Esophagus squamous epithelium (tissue), 4 donors: ENCODE data around the gene YIPF4.

Source experiments
- CTCF ChIP-seq, 6 experiments: fragments of 450-650 bp in 4 of 6; fragments of 200-600 bp in 2 of 6; sonication (generic) in 2 of 6; IDR thresholded peaks; one replicate each; pipeline ENCODE4 v1.5.1; 2016 to 2019; ENCODE audit warnings: antibody characterized with exemption in 6 of 6, mild to moderate bottlenecking in 4 of 6, moderate library complexity in 4 of 6
- POLR2A ChIP-seq, 4 donors: fragments of 450-650 bp; IDR thresholded peaks; one replicate each; pipeline ENCODE4 v1.6.1; 2017; ENCODE audit warnings: antibody characterized with exemption in 4 of 4, mild to moderate bottlenecking in 4 of 4, moderate library complexity in 3 of 4

DNA sequence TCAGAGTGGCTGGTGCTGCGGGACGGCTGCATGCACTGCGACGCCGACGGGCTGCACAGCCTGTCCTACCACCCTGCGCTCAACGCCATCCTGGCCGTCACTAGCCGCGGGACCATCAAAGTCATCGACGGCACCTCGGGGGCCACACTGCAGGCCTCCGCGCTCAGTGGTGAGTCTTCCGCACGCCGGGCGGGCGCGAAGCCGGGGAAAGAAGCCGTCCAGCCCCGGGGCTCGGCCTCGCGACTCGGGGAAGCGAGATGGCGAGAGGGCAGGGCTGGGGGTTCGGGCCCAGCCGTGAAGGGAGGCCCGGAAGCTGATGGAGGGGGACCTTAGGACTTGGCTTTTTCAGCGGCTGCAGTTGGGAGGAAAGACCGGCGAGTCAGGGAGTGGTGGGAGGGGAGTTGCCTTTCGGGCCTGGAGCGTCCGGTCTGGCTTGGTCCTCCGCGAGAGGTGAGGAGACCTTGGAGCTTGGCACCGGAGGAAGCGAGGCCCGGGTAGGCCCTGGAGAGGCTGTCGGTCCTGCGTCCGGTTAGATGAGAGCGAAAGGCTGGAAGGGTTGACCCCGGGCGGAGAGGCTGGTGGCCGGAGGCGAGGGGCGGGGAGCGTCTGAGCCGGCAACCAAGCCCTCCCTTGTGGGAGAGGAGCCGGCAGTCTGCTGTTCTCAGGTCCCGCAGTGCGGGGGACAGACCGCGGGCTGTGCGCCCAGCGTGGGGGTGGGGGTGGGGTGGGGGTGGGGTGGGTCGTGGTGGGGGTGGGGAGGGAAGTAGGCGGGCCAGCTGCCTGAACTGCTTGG, 79.8 kb downstream of the YIPF4 start:
- no peak for TF ChIP-seq CTCF (IDR thresholded peaks at IDR 0.05)
- no peak for TF ChIP-seq POLR2A (IDR thresholded peaks at IDR 0.05)
